Sciatic nerve (tissue), 2 donors: ENCODE data around the gene CLN6. TPM values are rescaled to one million over a fixed set of nuclear protein-coding genes. Genes with fewer than 3 reads are reported as not detected.
"Not testable (repeated sequence)": the region's sequence is repeated elsewhere in the genome, so short reads cannot be mapped to it uniquely, and the experiment has no call there.

Experiments used
- ATAC-seq: fragments of 200-7000 bp; cut with Tn5 transposase; one replicate; pipeline ENCODE4 v1.9.1; 2020; ENCODE audit warnings: mild to moderate bottlenecking, moderate library complexity
- DNase-seq: peaks from one replicate; pipeline ENCODE4 v3.0.0-alpha.2; 2020; ENCODE audit warnings: low spot score
- intact Hi-C: fragments of 100-400 bp; cut with DNase I; formaldehyde crosslinking; loops from one replicate; pipeline ENCODE4 v1.14.2; 2022
- total RNA-seq: library from RNA; stranded (reverse); fragmentation: NEBNext Ultra II Directional; extraction: Animal tissue kit (Norgen Biotek cat#: 25700); gene quantifications from one replicate; pipeline ENCODE4 v1.2.1, GENCODE V29; 2021
- donor health status: DM: no; HTN: no; CAD: no.
- donor health status: DM: no; HTN: no; CAD: no.

CLN6 gene
- total RNA-seq, 1 donor from 2014 or later, result 15.0 TPM

DNA sequence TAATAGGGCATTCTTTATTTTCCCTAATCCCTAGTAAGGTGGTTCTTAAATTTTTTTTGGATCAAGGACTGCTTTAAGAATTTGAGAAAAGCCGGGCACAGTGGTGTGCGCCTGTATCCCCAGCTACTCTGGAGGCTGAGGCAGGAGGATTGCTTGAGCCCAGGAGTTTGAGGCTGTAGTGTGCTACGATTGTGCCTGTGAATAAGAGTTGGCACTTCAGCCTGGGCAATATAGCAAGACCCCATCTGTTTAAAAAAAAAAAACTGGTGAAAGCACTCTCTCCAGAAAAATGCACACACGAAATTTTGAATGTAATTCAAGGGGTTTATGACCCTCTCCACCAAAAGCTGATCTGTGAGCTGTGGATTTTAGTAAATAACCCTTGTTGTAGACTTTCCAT lies 56.4 kb downstream of the CLN6 start:
- ATAC-seq (no peak), DNase-seq (no peak)
- intact Hi-C loops, result no loop called here

DNA sequence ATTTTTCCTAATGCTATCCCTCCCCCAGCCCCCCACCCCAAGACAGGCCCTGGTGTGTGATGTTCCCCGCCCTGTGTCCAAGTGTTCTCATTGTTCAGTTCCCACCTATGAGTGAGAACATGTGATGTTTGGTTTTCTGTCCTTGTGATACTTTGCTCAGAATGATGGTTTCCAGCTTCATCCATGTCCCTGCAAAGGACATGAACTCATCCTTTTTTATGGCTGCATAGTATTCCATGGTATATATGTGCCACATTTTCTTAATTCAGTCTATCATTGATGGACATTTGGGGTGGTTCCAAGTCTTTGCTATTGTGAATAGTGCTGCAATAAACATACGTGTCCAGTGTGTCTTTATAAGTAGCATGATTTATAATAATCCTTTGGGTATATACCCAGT lies 57.5 kb downstream of the CLN6 start:
- intact Hi-C loops, ATAC-seq, DNase-seq: not testable (repeated sequence)

DNA sequence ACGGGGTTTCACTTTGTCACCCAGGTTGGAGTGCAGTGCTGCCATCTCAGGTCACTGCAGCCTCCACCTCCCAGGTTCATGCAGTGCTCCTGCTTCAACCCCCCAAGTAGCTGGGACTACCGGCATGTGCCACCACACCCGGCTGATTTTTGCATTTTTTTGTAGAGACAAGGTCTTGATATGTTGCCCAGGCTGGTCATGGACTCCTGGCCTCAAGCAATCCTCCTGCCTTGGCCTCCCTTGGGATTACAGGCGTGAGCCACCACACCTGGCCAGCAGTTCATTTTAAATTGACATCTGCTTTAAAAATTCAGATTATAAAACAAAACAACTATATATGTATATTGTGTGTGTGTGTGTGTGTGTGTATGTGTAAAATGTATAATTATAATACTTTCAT lies 62.7 kb downstream of the CLN6 start:
- DNase-seq (no peak), ATAC-seq (no peak)
- intact Hi-C loops, result no loop called here

DNA sequence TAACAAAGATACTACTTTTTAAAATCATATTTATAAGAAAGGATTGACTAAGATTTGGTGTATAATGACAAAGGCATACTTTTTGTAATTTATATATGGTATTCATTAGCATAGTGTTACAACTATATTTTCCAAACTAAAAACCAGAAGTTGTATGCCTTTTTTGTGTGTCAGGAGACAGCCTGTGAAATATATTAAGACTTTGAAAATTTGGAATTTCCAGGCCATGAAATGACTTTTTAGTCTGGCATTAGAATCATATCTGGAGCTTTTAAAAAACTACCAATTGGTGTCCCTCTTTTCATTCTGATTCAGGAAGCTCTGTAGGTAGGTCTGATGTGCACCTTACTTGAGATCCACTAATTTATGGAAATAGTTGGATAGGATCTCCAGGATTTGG lies 66.3 kb downstream of the CLN6 start:
- intact Hi-C loops, result no loop called here
- no peak for DNase-seq
- no peak for ATAC-seq

DNA sequence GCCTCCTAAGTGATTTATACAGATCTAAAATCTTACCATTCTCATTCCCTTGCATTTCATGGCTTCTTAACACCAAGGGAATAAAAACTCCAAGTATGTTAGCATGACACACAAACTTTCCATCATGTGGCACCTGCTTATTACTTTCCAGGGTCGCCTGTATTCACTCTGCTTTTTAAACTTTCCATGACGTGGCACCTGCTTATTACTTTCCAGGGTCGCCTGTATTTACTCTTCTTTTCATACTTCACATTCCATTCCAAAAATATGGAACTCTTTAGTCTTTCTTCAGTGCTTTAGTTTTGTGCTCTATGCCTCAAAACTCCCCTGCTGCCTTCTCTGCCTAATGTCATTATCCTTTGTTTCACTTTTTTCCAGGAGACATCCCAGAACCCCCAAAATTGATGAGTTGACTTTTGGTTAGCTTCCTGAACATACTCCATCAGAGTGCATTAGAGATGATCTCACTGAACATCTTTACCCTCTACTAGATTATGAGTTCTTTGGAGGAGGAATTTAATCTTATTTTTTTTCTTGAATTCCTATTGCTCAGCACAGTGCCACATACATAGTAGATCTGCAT lies 71.4 kb downstream of the CLN6 start:
- intact Hi-C loops, result loop anchor here (5.0 kb wide), 1 partner anchor 296 kb away; no protein-coding TSS in a partner anchor
- ATAC-seq (peak; percentile 43), DNase-seq (no peak)

DNA sequence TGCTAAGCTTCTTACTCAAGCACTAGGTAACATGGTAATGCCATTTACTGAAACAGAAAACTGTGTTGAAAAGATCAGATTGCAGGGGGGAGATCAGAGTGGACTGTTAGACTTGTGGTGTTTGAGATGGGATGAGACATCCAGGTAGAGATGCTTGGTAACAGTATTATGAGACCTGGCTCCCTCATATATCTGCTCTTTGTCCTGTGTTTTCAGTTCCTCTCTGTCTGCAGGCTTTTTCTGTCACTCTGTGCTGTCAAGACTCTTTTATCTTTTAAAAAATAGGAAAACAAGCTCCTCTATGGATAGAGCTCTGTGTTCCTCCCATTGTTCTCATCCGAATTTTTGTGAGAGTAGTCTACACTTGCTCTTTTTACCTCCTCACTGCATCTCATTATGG lies 72.5 kb downstream of the CLN6 start:
- DNase-seq, result no peak
- no peak for ATAC-seq
- intact Hi-C loops, result loop anchor here (5.0 kb wide), 1 partner anchor 295 kb away; no protein-coding TSS in a partner anchor

Other genes starting within 250 kb of the CLN6 start
- gene PIAS1, start 175.4 kb downstream of the CLN6 start, total RNA-seq, result 59.9 TPM
- gene CALML4, start 24.4 kb downstream of the CLN6 start, total RNA-seq, result 12.8 TPM
- gene FEM1B, start 48.0 kb upstream of the CLN6 start, total RNA-seq, result 58.0 TPM
- 10.3 TPM for gene ITGA11, start 202.4 kb upstream of the CLN6 start, total RNA-seq